HEK293 (cell line): Measurements from ENCODE around the gene CIDEA.

Experiments
- CTCF ChIP-seq: fragments of 450-650 bp; formaldehyde crosslinking; IDR thresholded peaks from 2 replicates; pipeline ENCODE4 v1.5.1; 2016; ENCODE audit warnings: missing biosample characterization, missing genetic modification characterization
- PBX3 ChIP-seq: sonication (generic); formaldehyde crosslinking; IDR thresholded peaks from 2 replicates; pipeline ENCODE4 v1.8.1; 2022; ENCODE audit warnings: mild to moderate bottlenecking, moderate library complexity, missing genetic modification reagents
- ZNF274 ChIP-seq, 2 experiments: fragments of 200-500 bp in 1 of 2; fragments of 450-650 bp in 1 of 2; sonication (Bioruptor generic) in 1 of 2; formaldehyde crosslinking in 1 of 2; IDR thresholded peaks; 2 replicates each; pipeline versions ENCODE4 v1.5.1 to v1.6.1; 2014 to 2016; ENCODE audit warnings: borderline replicate concordance in 1 of 2, inconsistent platforms in 1 of 2, low read length in 1 of 2, missing biosample characterization in 1 of 2, missing genetic modification characterization in 1 of 2
- ZNF776 ChIP-seq: fragments of 450-650 bp; formaldehyde crosslinking; IDR thresholded peaks from 2 replicates; pipeline ENCODE4 v1.5.0; 2017; ENCODE audit warnings: missing biosample characterization, missing genetic modification characterization, borderline replicate concordance
- ZSCAN5A ChIP-seq: fragments of 450-650 bp; formaldehyde crosslinking; IDR thresholded peaks from 2 replicates; pipeline ENCODE4 v1.5.1; 2016; ENCODE audit warnings: missing biosample characterization, missing genetic modification characterization

- TF ChIP-seq ZSCAN5A (no peak), PBX3 (CRISPR knock-in tag) (no peak), ZNF776 (tag by site-specific recombination) (no peak), CTCF (tag by site-specific recombination) (no peak), ZNF274 (IDR thresholded peaks at IDR 0.05; ENCODE audit: low read length) (no peak), ZNF274 (tag by site-specific recombination; IDR thresholded peaks at IDR 0.05; ENCODE audit: borderline replicate concordance) (no peak)
Observed at GRCh38 chr18:12246849-12247808, 7.0 kb upstream of the CIDEA start.
